D721Med (cell line): ENCODE measurements around the gene SRBD1.

Experiments
- DNase-seq: peaks from one replicate; pipeline ENCODE4 v3.0.0; 2011; ENCODE audit warnings: low spot score; ENCODE audit not compliant: insufficient read length
- FAIRE-seq: peaks from 2 replicates; lab custom pipeline; 2011; peaks lifted over from hg19 to GRCh38; lab: Jason Lieb, UNC
- TF ChIP-seq, protein P1 (sequence below): IDR thresholded peaks from 2 replicates; pipeline ENCODE4 v1.5.1; 2012; ENCODE audit warnings: mild to moderate bottlenecking, control low read depth; ENCODE audit not compliant: insufficient read depth; ENCODE audit errors: missing control alignments

The SRBD1 gene

GRCh38 chr2:45570671-45571334 lies 40.3 kb downstream of the SRBD1 start:
- no peak for DNase-seq
- TF ChIP-seq, protein P1, sequence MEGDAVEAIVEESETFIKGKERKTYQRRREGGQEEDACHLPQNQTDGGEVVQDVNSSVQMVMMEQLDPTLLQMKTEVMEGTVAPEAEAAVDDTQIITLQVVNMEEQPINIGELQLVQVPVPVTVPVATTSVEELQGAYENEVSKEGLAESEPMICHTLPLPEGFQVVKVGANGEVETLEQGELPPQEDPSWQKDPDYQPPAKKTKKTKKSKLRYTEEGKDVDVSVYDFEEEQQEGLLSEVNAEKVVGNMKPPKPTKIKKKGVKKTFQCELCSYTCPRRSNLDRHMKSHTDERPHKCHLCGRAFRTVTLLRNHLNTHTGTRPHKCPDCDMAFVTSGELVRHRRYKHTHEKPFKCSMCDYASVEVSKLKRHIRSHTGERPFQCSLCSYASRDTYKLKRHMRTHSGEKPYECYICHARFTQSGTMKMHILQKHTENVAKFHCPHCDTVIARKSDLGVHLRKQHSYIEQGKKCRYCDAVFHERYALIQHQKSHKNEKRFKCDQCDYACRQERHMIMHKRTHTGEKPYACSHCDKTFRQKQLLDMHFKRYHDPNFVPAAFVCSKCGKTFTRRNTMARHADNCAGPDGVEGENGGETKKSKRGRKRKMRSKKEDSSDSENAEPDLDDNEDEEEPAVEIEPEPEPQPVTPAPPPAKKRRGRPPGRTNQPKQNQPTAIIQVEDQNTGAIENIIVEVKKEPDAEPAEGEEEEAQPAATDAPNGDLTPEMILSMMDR = no peak
- FAIRE-seq = no peak

GRCh38 chr2:45568935-45569334 lies 42.1 kb downstream of the SRBD1 start:
- FAIRE-seq = no peak
- TF ChIP-seq, protein P1 = no peak
- DNase-seq = no peak

DNA sequence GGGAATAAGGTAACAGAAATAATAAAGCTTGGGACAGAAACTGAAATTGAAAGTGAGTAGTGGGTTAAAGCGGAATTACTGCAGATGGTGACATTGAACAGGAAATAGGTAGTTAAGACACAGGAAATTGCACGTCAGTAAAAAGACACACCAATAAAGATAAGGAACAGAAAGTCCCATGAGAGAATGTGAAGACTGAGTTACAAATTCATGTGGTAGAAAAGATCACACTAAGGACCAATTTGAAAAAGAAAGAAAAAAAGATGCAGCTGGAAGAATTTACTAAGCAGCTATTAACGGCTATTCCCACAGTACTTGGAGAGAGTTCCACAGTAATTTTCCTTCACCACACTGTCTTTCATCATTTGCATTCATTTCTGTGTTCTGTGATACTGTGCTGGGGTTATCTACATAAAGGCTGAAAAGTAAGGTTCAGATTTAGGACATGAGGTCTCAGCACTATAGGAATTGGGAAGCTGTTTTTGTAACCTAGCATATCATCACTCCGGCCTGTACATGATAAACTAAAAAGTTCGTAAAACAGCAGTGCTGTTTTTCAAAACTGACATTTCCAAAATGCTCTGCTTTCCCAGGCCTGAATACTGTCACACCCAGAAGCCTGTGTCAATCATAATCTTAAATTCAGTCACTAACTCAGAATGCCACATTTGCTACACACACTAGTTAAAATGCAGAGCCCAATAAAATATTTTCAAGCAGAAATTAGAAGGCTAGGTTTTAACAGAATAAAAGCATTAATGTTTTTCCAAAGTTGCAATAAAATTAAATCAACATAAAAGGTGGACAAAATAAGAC lies 42.9 kb downstream of the SRBD1 start:
- FAIRE-seq (no peak), DNase-seq (no peak)
- TF ChIP-seq, protein P1 = no peak

GRCh38 chr2:45567288-45567963 lies 43.6 kb downstream of the SRBD1 start:
- FAIRE-seq = no peak

DNA sequence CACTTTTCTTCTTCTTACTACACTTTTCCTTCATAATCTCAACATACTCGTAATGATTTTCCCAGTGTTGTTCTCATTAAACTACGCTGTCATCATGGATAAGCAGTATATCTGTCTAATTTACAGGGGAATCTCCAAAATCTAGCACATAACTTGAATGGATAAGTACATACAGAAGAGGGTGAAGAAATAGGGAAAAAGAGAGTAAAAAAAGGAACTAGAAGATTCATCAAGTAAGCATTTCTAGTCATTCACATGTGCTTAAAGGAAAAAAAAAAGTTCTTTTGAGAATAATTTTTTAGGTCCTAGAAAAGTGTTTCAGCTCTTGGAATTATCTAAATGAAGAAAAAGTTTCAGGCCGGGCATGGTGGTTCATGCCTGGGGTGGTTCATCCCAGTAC lies 51.6 kb downstream of the SRBD1 start:
- FAIRE-seq = no peak
- no peak for DNase-seq
- TF ChIP-seq, protein P1 = no peak

More at GRCh38 chr2:45567288-45567963, 43.6 kb downstream of the SRBD1 start:
- DNase-seq = no peak
- TF ChIP-seq, protein P1 = no peak

DNA sequence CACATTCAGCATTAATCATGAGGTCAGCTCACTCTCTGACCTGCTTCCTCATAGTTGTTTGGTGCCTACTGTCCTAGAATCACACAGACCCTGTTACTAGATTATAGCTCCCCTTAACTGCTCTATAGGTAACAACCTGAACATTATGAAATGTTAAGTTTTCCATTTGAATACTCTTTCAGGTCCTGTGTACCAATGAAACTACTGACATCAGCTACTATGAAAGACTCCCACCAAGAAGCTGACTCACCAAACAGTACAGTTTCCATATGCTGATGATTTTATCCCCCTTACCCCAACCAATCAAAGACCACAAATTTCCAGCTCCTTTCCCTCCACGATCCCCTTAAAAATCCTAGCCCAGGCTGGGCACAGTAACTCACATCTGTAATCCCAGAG lies 56.3 kb downstream of the SRBD1 start:
- DNase-seq (no peak), FAIRE-seq (no peak)
- TF ChIP-seq, protein P1 = no peak
